GM18511 (cell line): ENCODE results near the gene MCCD1.
"Not testable (repeated sequence)": the region's sequence is repeated elsewhere in the genome, so short reads cannot be mapped to it uniquely, and the experiment has no call there.

Experiments
- ATAC-seq: cut with Tn5 transposase; IDR thresholded peaks from one replicate; pipeline ENCODE4 v1.9.1; 2021; ENCODE audit warnings: mild to moderate bottlenecking, moderate library complexity; ENCODE audit not compliant: unreplicated experiment

The MCCD1 gene, protein sequence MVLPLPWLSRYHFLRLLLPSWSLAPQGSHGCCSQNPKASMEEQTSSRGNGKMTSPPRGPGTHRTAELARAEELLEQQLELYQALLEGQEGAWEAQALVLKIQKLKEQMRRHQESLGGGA

DNA sequence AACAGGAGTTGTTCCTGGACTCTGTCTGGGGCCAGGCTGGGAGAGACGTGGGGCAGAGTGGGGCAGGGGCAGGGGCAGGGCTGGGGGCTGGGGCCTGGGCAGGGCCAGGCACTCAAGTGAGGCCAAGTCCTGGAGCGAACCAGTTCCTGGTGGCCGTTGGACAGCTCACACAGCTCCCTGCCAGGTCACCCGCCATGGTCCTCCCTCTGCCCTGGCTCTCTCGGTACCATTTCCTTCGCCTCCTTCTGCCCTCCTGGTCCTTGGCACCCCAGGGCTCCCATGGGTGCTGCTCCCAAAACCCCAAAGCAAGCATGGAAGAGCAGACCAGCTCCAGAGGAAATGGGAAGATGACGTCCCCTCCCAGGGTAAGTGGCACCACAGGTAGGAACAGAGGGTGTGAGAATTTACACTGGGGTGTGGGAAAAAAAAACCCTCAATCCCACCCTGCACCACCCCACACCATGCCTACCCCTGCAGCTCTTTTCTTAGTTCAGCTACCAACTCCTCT lies at the start of gene MCCD1:
MCCD1 (plus strand) TSS at position 142 of the 508 bp plus-strand sequence; CDS start at position 195, 53 bp downstream.
- ATAC-seq, result no peak

DNA sequence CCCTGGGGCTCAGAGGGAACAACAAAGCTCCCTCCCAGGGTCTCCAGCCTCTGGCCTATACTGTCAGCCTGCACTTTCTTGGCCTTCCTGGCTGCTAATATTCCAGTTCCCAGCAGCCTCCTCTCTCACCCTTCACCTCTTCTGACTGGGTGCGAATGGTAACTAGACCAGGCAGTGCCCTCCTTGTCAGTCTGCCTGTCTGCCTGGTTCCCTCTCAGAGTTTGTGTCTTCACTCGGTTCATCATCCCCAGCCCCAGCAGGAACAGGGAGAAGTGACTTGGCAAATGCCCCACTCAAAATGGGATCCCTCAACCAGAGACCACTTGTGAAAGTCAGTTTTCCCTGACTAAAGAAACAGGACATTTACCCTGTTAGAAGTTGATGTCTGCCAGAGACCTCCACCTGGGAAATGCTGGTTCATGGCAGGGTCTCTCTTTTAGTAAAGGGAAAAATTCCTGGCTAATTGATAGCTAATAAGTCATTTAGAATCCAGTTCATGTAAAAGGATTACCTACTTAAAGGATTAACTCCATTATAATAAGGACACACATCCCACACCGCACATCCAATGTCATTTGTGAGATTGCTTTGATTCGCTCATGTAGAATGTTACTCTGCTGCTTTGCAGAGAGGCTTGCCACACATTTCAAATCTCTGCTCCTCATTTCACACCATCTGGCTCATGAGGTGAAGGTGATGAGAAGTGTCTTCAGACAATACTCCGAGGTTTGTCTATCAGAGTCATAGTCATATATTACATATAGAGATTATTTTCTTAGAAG lies 49.4 kb upstream of the MCCD1 start:
- ATAC-seq, result no peak

DNA sequence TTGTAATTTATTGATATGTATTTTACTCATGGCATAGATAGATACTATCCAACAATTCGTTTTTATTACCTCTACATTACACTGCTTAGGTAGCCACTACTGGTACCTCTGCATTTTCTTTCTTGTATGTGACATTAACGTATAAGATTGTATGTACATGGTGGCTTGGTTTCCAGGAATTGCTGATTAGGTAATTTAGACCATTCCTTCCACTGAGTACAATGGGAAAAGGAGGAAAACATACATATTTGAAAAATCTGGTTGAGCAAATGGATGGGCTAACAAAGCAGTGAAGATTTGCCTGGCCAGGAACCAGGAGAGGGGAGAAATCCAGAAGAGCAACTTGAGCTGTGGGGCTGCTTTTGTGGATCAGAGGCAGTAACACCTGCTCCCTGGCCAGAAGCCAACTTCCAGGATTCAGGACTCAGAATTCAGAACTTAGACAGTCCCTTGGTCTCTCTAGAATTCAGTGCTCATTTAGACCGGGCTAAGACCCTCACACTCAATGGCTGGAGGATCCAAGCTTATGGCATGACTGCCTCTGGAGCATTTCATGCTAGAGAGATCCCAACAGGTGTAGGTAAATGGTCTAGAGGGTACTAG lies 48.7 kb upstream of the MCCD1 start:
- ATAC-seq, result no peak

DNA sequence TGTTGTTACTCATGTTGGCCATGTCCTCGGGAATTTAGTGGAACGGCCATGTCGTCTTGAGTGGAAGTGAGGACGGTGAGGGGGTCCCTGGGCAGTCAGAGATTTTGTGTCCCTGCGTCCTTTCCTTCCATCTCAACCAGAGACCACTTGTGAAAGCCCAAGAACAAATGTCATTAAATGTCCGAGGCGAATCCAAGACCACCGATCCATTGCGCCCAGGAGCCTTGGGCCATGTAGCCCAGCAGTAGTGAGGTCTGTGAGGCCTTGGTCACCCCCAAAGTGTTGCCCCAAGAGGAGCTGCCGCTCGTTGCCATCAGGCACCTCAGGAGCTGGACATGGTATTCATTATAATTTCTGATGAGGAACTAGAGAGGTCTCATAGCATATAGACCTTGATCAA lies 48.2 kb upstream of the MCCD1 start:
- ATAC-seq, result no peak

DNA sequence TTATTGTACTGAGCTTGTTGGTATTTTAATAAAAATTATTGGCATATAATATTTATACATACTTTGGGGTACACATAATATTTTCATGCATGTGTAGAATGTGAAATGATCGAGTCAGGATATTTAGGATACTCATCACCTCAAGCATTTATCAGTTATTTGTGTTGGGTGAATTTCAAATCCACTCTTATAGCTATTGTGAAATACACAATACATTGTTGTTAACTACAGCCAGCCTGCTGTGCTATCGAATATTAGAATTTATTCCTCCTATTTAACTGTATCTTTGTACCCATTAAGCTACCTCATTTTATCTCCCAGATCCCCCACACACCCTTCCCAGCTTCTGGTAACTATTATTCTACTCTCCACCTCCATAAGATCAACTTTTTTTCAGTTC lies 45.4 kb upstream of the MCCD1 start:
- no peak for ATAC-seq

DNA sequence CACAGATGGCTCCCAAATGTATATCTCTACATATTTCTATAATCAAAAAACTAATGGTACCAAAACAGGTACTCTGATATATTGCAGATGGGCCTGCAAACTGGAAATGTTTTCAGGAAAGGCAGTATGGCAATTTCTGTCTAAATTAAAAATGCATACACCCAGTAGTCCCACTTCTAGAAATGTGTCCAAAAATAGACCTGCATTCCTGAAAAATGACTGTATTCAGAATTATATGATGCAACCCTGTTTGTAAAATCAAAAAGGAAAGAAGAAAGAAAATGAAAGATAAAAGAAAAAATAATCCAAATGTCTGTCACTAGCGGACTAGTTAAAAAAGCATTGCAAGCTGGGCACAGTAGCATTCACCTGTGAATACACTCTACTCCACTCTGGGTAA lies 43.7 kb upstream of the MCCD1 start:
- ATAC-seq, result no peak

DNA sequence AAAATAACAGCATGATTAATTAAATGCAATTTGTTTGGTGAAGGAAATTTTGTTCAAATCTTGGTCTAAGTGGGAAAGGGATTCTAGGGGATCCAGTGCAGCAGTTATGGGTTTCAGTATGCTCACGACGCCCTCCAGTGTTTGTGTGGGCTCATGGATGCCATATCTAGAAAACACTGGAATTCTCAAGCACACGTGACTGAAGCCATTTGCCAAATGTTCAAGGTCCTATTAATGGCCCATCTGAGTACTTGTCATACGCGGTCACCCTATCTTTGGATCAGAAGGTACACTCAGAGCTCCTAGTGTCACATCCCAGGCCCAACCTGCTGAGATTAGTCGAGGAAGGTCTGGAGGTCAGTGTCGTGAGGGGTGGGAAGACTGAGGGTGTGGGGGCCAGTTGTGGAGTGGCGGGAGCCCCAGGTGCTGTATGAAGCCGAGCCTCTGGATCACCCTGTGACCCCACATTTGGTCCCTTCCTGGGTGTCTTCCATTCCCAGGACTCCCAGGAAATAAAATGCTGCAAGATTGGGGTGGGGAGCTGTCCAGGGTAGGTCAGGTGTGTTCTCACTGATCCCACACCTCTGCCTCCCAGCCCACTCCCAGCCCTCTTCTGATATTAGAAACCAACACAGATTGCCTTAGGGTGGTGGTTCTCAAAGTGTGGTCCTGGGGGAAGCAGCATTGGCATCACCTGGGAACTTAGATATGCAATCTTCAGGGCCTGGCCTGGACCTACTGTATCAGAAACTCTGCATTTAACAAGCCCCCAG lies 42.5 kb upstream of the MCCD1 start:
- ATAC-seq, result not testable (repeated sequence)

DNA sequence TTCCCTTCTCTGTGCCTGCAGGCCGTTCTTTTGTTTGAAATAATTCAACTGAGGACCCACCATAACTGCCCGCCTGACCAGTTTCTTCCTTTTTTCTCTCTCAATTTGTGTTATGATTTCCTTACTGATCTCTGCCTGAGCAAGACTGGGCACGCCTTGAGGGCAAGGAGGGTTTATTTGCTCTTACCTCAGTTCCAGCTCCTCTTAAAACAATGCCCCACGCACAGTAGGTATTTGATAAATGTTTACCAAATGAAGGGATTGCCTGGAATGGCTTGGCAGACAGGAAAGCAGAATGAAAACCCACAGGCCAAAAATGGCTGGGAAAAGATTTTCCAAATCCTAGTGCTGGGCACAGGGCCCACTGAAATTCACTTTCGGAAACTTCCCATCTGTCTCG lies 41.1 kb upstream of the MCCD1 start:
- not testable (repeated sequence) for ATAC-seq

DNA sequence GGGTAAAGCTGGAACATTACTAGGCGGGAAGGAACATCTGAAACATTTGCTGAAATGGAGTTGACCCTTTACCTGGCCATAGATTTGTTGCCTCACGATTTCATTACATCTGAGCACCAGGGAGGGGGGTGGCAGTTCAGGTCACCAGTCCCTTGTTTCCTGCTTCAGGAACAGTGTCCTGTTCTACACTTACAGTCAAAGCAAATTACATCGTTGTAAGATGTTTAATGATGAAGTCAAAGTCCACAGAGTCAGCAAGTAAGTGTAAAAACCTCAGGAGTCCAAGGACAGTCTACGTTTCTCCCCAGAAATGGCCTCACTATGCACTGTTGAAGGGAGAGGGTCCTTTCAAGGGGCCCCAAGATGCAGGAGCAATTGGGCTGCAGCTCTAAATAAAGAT lies 39.7 kb upstream of the MCCD1 start:
- ATAC-seq, result no peak

DNA sequence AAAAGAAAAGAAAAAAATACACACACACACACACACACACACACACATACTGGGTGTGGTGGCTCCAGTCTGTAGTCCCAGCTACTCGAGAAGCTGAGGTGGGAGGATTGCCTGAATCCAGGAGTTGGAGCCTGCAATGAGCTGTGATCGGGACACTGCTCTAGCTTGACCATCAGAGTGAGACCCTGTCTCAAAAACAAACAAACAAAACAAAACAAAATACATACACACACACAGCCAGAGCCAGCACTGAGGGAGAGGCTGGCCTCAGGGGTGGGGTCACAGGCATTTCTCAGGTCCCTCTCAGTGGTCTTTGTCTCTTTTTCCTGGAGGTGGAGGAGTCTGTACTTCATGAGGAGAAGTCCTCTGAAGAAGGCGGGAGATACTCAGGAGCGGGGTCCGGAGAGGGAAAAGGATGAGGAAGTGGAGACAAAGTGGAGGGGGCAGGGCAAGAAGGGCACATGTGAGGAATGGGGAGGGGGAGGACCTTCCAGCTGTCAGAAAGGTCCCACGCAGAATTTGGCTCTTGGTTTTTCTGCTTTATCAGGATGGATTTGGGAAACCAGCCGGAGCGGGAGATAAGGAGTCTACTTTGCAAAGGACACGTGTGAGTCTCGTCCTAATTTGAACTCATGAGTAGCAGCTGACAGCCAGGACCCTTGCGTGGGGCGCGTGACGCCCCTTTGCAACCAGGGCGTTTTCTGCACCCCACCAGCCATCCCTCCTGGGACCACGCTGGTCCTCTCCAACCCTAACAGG lies 38.5 kb upstream of the MCCD1 start:
- no peak for ATAC-seq

DNA sequence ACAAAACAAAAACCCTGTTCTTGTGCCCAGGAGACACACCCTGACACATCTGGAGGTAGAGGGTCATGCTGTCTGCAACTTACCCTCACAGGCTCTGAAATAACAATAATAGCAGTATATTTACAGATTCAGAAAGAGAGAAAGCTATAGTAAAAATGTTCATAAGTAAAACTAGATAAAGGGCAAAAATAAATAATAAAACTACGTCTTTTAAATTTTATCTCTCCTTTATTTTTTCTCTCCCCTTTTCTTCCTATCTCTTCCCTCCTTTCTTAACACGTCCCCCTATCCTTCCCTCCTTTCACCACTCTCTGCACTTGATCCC lies 35.2 kb upstream of the MCCD1 start:
- not testable (repeated sequence) for ATAC-seq

DNA sequence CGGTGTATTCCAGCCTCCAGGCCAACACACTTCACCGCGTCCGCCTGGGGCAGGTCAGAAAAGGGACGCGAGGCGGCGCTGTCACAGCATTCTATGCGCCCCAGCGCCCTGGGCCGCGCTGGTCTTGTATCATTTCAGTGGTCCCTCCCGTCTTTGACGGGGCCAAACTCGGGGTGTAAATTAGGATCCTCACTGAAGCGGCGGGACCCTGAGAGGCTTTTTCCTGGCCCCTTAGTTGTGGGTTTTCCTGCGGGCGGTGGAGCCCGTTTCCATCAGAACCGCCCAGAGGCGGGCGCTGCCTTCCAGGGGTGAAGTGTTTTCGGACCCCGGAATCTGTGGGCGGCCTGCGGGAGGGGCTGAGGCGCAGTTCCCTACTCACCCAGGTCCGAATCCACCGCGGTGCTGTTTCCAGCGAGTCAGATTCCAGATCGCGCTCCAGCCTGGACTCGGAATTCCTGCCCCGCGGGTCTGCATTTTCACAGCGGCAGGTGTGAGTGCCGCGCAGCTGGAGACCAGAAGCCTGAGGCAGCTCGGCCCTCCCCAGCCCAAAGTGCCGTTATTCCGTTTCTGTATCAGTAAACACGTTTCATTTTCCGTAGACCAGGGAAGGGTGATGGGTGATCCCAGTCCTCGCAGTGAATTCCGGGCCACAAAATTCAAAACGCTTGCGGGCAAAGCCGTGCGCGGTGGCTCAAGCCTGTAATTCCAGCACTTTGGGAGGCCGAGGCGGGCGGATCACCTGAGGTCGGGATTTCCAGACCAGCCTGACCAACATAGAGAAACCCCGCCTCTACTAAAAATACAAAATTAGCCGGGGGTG lies 34.7 kb upstream of the MCCD1 start:
- peak; percentile 52 for ATAC-seq

DNA sequence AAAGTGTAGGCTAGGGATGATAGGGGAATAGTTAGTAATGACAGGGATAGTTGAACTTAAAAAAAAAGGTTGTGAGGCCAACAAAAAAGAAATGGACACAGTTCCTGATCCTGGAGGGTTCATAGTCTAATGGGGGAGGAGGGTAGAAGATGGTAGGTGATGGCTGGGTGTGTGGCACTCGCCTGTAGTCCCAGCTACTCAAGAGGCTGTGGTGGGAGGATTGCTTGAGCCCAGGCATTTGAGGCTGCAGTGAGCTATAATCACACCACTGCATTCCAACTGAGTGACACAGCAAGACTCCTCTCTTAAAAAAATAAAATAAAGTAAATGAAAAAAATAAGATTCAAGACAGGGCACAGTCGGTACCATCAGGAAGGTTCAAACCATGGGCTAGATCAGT lies 33.2 kb upstream of the MCCD1 start:
- no peak for ATAC-seq

DNA sequence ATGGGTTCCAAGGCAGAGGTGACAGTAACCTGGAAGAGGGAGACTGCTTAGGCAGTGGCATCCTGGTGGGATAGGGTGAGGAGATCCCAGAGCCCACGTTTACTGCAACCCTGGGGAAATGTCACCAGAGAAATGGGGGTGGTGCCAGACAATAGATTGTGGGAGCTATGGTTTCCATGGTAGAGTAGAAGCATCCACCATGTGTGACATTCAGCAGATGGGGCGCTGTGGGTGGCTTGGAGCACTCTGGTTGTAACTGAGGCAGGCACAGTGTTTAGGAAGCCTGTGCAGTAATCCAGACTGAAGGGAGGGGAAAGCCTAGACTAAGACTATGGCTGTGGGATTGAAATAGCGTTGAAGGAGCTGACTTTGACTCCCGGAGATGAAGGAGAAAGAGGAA lies 31.9 kb upstream of the MCCD1 start:
- not testable (repeated sequence) for ATAC-seq

DNA sequence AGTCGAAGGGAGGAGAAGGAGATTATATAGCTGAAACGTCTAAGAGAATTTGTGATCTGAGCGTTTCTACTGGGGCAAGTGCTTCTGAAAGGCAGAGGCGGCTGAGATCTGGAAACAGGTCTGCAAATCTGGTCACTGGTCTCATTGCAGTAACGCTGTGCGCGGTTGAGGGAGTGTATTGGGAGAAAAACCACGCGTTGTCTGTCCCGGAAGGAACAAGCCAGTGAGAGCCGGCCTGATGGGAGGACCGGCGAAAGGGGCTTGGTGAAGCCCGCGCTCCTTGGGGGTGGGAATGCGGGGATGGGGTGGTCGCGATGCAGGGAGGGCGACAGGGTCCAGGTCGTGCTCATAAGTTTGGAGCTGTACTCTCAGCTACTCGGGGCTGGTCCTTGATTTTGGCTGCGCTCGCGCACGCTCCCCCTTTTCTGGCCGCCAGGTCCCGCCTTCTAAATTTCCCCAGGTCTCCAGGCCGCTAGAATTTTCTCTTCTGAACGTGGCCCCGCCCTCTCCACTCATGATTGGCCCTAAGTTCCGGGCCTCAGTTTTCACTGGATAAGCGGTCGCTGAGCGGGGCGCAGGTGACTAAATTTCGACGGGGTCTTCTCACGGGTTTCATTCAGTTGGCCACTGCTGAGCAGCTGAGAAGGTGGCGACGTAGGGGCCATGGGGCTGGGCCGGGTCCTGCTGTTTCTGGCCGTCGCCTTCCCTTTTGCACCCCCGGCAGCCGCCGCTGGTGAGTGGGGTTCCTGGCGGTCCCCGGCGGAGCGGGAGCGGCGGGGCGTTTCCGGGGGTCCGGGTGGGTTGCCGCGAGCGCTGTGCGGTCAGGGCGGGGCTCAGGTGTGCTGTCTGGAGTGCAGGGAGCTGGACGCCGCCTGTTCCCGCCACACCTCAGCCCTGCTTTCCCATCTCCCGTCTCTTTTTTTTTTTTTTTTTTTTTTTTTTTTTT lies 31.0 kb upstream of the MCCD1 start, which contains the start of gene MICB:
MICB (plus strand) TSS at position 615 of the 946 bp plus-strand sequence; CDS start at position 664, 49 bp downstream.
- ATAC-seq, result peak; percentile 69

DNA sequence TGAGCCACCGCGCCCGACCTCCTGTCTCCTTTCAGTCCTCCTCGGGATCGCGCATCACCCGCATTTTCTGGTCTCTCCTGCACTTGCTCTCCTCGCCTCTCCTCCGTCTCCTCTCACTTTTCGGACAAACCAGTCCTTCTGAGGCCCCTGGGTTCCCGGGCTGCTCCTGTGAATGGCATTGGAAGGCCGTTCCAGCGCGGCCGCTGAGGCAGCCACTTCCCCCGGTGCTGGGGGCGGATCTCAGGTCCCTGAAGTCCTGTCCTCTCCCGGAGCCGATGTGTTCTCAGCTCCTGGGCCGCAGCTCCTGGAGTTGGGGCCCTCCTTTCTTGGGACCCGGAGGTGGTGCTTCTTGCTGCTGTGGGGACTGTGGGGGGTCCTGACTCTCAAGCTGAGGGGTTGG lies 30.0 kb upstream of the MCCD1 start:
- ATAC-seq, result no peak

DNA sequence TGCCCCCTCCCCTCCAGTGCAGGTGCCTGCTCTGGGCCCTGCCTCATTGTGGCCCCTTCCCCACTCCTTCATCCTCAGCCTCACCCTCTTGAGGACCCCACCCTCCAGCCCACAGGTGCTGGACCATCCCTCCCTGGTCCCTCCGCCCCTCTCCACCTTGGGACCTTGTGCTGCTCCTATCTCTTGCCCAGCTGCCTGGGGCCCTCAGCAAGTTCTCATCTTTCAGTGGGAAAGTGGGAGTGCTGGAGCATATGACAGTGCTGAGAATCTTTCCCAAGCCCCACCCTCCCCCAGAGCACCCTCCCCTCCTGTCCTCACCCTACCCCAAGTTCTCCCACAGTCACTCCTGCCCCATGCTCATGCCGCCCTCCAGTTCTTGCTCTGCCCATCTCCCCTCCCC lies 29.1 kb upstream of the MCCD1 start:
- not testable (repeated sequence) for ATAC-seq

DNA sequence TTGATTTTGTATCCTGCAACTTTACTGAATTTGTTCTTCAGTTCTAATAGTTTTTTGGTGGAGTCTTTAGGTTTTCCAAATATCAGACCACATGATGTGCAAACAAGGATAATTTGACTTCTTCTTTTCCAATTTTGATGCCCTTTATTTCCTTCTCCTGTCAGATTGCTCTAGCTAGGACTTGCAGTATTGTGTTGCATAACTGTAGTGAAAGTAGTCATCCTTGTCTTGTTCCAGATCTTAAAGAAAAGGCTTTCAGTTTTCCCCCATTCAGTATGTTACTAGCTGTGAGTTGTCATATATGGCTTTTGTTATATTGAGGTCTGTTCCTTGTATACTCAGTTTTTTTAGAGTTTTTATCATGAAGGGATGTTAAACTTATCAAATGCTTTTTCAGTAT lies 26.2 kb upstream of the MCCD1 start:
- ATAC-seq, result no peak

DNA sequence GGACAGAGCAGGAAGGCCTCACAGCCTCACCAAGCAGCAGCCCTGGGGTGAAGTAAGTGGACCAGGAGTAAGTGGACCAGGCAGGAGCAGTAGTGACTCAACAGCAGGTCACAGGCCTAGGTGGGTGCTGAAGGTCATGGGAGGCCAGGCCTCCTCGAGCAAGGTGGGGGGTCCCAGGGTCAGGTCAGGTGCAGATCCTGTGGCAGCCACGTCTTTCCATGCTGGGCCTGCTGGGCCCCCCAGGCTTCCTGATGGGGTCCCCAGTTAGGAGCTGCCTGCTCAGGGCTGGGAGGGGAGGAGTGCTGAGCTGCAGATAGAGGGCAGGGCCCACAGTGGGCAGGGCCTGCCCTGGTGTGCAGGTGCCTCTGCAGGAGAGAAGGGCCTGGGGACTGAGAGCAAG lies 19.7 kb upstream of the MCCD1 start:
- ATAC-seq, result not testable (repeated sequence)
